Measurements from ENCODE around the gene ARHGEF4. TPM values are rescaled to one million over a fixed set of nuclear protein-coding genes. Genes with fewer than 3 reads are reported as not detected.

ARHGEF4 gene
- total RNA-seq, 1 donor from 2014 or later = 11.5 TPM

GRCh38 chr2:130871843-130872740, 35.4 kb downstream of the ARHGEF4 start:
- Histone ChIP-seq H3K27me3 (ENCODE audit: control insufficient read depth in 3 of 3, insufficient read depth in 3 of 3, low read length in 3 of 3) (peaks cover 0 to 8% (median 7%) of the 10 kb centered on the region in 3 donors), H3K9ac (ENCODE audit: low read depth in 1 of 3, low read length in 3 of 3) (no peak overlapping the region), H3K9me3 (ENCODE audit: control insufficient read depth in 3 of 3, low read length in 3 of 3) (peaks cover 0 to 2% (median 0%) of the 10 kb centered on the region in 3 donors), H3K27ac (ENCODE audit: low read depth, low read length) (no peak overlapping the region), H3K4me3 (ENCODE audit: low read length in 3 of 3) (no peak overlapping the region), H3K4me1 (ENCODE audit: control insufficient read depth in 3 of 3, insufficient read depth in 3 of 3, low read length in 3 of 3) (no peaks in the 10 kb centered on the region), H3K36me3 (ENCODE audit: control insufficient read depth in 3 of 3, insufficient read depth in 3 of 3, low read length in 3 of 3) (no peaks in the 10 kb centered on the region)

GRCh38 chr2:130872741-130873125, 36.0 kb downstream of the ARHGEF4 start:
- Histone ChIP-seq H3K9me3 (ENCODE audit: control insufficient read depth in 3 of 3, low read length in 3 of 3) (peaks cover 0 to 2% (median 0%) of the 10 kb centered on the region in 3 donors), H3K4me1 (ENCODE audit: control insufficient read depth in 3 of 3, insufficient read depth in 3 of 3, low read length in 3 of 3) (no peaks in the 10 kb centered on the region), H3K27ac (ENCODE audit: low read depth, low read length) (no peak overlapping the region), H3K27me3 (ENCODE audit: control insufficient read depth in 3 of 3, insufficient read depth in 3 of 3, low read length in 3 of 3) (peaks cover 0 to 8% (median 7%) of the 10 kb centered on the region in 3 donors), H3K36me3 (ENCODE audit: control insufficient read depth in 3 of 3, insufficient read depth in 3 of 3, low read length in 3 of 3) (no peaks in the 10 kb centered on the region), H3K4me3 (ENCODE audit: low read length in 3 of 3) (no peak overlapping the region), H3K9ac (ENCODE audit: low read depth in 1 of 3, low read length in 3 of 3) (no peak overlapping the region)

GRCh38 chr2:130873700-130874346, 37.1 kb downstream of the ARHGEF4 start:
- Histone ChIP-seq H3K27me3 (ENCODE audit: control insufficient read depth in 3 of 3, insufficient read depth in 3 of 3, low read length in 3 of 3) (peaks cover 0 to 8% (median 7%) of the 10 kb centered on the region in 3 donors), H3K27ac (ENCODE audit: low read depth, low read length) (no peak overlapping the region), H3K36me3 (ENCODE audit: control insufficient read depth in 3 of 3, insufficient read depth in 3 of 3, low read length in 3 of 3) (no peaks in the 10 kb centered on the region), H3K9me3 (ENCODE audit: control insufficient read depth in 3 of 3, low read length in 3 of 3) (peaks cover 0 to 4% (median 0%) of the 10 kb centered on the region in 3 donors), H3K4me3 (ENCODE audit: low read length in 3 of 3) (no peak overlapping the region), H3K4me1 (ENCODE audit: control insufficient read depth in 3 of 3, insufficient read depth in 3 of 3, low read length in 3 of 3) (no peaks in the 10 kb centered on the region), H3K9ac (ENCODE audit: low read depth in 1 of 3, low read length in 3 of 3) (no peak overlapping the region)

GRCh38 chr2:130874512-130874911, 37.8 kb downstream of the ARHGEF4 start:
- no peaks in the 10 kb centered on the region for H3K36me3 ChIP-seq (ENCODE audit: control insufficient read depth in 3 of 3, insufficient read depth in 3 of 3, low read length in 3 of 3)
- peaks cover 0 to 6% (median 0%) of the 10 kb centered on the region in 3 donors for H3K9me3 ChIP-seq (ENCODE audit: control insufficient read depth in 3 of 3, low read length in 3 of 3)
- H3K4me3 ChIP-seq (ENCODE audit: low read length in 3 of 3) = no peak overlapping the region
- H3K9ac ChIP-seq (ENCODE audit: low read depth in 1 of 3, low read length in 3 of 3) = no peak overlapping the region
- H3K27ac ChIP-seq (ENCODE audit: low read depth, low read length) = no peak overlapping the region
- peaks cover 0 to 8% (median 6%) of the 10 kb centered on the region in 3 donors for H3K27me3 ChIP-seq (ENCODE audit: control insufficient read depth in 3 of 3, insufficient read depth in 3 of 3, low read length in 3 of 3)
- H3K4me1 ChIP-seq (ENCODE audit: control insufficient read depth in 3 of 3, insufficient read depth in 3 of 3, low read length in 3 of 3) = no peaks in the 10 kb centered on the region

- peaks cover 0 to 6% (median 5%) of the 10 kb centered on the region in 3 donors for H3K27me3 ChIP-seq (ENCODE audit: control insufficient read depth in 3 of 3, insufficient read depth in 3 of 3, low read length in 3 of 3)
- peaks cover 0 to 6% (median 0%) of the 10 kb centered on the region in 3 donors for H3K9me3 ChIP-seq (ENCODE audit: control insufficient read depth in 3 of 3, low read length in 3 of 3)
- no peaks in the 10 kb centered on the region for H3K36me3 ChIP-seq (ENCODE audit: control insufficient read depth in 3 of 3, insufficient read depth in 3 of 3, low read length in 3 of 3)
- no peak overlapping the region for H3K4me3 ChIP-seq (ENCODE audit: low read length in 3 of 3)
- no peak overlapping the region for H3K9ac ChIP-seq (ENCODE audit: low read depth in 1 of 3, low read length in 3 of 3)
- H3K27ac ChIP-seq (ENCODE audit: low read depth, low read length) = no peak overlapping the region
- no peaks in the 10 kb centered on the region for H3K4me1 ChIP-seq (ENCODE audit: control insufficient read depth in 3 of 3, insufficient read depth in 3 of 3, low read length in 3 of 3)
Observed at GRCh38 chr2:130875935-130876334, 39.2 kb downstream of the ARHGEF4 start.

- Histone ChIP-seq H3K4me1 (ENCODE audit: control insufficient read depth in 3 of 3, insufficient read depth in 3 of 3, low read length in 3 of 3) (no peaks in the 10 kb centered on the region), H3K4me3 (ENCODE audit: low read length in 3 of 3) (no peak overlapping the region), H3K9me3 (ENCODE audit: control insufficient read depth in 3 of 3, low read length in 3 of 3) (peaks cover 0 to 6% (median 0%) of the 10 kb centered on the region in 3 donors), H3K36me3 (ENCODE audit: control insufficient read depth in 3 of 3, insufficient read depth in 3 of 3, low read length in 3 of 3) (no peaks in the 10 kb centered on the region), H3K27me3 (ENCODE audit: control insufficient read depth in 3 of 3, insufficient read depth in 3 of 3, low read length in 3 of 3) (peaks cover 0 to 12% (median 10%) of the 10 kb centered on the region in 3 donors), H3K9ac (ENCODE audit: low read depth in 1 of 3, low read length in 3 of 3) (no peak overlapping the region), H3K27ac (ENCODE audit: low read depth, low read length) (no peak overlapping the region)
Observed at GRCh38 chr2:130877258-130877657, 40.5 kb downstream of the ARHGEF4 start.

- Histone ChIP-seq H3K9ac (ENCODE audit: low read depth in 1 of 3, low read length in 3 of 3) (no peak overlapping the region), H3K4me3 (ENCODE audit: low read length in 3 of 3) (no peak overlapping the region), H3K9me3 (ENCODE audit: control insufficient read depth in 3 of 3, low read length in 3 of 3) (peaks cover 0 to 6% (median 0%) of the 10 kb centered on the region in 3 donors), H3K36me3 (ENCODE audit: control insufficient read depth in 3 of 3, insufficient read depth in 3 of 3, low read length in 3 of 3) (no peaks in the 10 kb centered on the region), H3K27me3 (ENCODE audit: control insufficient read depth in 3 of 3, insufficient read depth in 3 of 3, low read length in 3 of 3) (peaks cover 0 to 12% (median 10%) of the 10 kb centered on the region in 3 donors), H3K27ac (ENCODE audit: low read depth, low read length) (no peak overlapping the region), H3K4me1 (ENCODE audit: control insufficient read depth in 3 of 3, insufficient read depth in 3 of 3, low read length in 3 of 3) (no peaks in the 10 kb centered on the region)
Observed at GRCh38 chr2:130878316-130878715, 41.6 kb downstream of the ARHGEF4 start.

GRCh38 chr2:130878933-130879332, 42.2 kb downstream of the ARHGEF4 start:
- Histone ChIP-seq H3K27ac (ENCODE audit: low read depth, low read length) (no peak overlapping the region), H3K9ac (ENCODE audit: low read depth in 1 of 3, low read length in 3 of 3) (no peak overlapping the region), H3K4me3 (ENCODE audit: low read length in 3 of 3) (no peak overlapping the region), H3K27me3 (ENCODE audit: control insufficient read depth in 3 of 3, insufficient read depth in 3 of 3, low read length in 3 of 3) (peaks cover 0 to 12% (median 10%) of the 10 kb centered on the region in 3 donors), H3K36me3 (ENCODE audit: control insufficient read depth in 3 of 3, insufficient read depth in 3 of 3, low read length in 3 of 3) (no peaks in the 10 kb centered on the region), H3K9me3 (ENCODE audit: control insufficient read depth in 3 of 3, low read length in 3 of 3) (peaks cover 0 to 6% (median 0%) of the 10 kb centered on the region in 3 donors), H3K4me1 (ENCODE audit: control insufficient read depth in 3 of 3, insufficient read depth in 3 of 3, low read length in 3 of 3) (no peaks in the 10 kb centered on the region)

- Histone ChIP-seq H3K9me3 (ENCODE audit: control insufficient read depth in 3 of 3, low read length in 3 of 3) (peaks cover 0 to 4% (median 0%) of the 10 kb centered on the region in 3 donors), H3K27ac (ENCODE audit: low read depth, low read length) (no peak overlapping the region), H3K9ac (ENCODE audit: low read depth in 1 of 3, low read length in 3 of 3) (no peak overlapping the region), H3K36me3 (ENCODE audit: control insufficient read depth in 3 of 3, insufficient read depth in 3 of 3, low read length in 3 of 3) (no peaks in the 10 kb centered on the region), H3K4me1 (ENCODE audit: control insufficient read depth in 3 of 3, insufficient read depth in 3 of 3, low read length in 3 of 3) (no peaks in the 10 kb centered on the region), H3K4me3 (ENCODE audit: low read length in 3 of 3) (no peak overlapping the region), H3K27me3 (ENCODE audit: control insufficient read depth in 3 of 3, insufficient read depth in 3 of 3, low read length in 3 of 3) (peaks cover 0 to 12% (median 5%) of the 10 kb centered on the region in 3 donors)
Observed at GRCh38 chr2:130882111-130882690, 45.5 kb downstream of the ARHGEF4 start.

All from skeletal muscle tissue (tissue), 4 donors.